DMS79 treated with DMSO at 0.1 percent for 48 hours (cell line): Measurements from ENCODE around the gene MED22.

ENCODE experiments used
- DNase-seq: peaks from one replicate; lab custom pipeline; 2025; lab: John Stamatoyannopoulos, UW

The MED22 gene

DNA sequence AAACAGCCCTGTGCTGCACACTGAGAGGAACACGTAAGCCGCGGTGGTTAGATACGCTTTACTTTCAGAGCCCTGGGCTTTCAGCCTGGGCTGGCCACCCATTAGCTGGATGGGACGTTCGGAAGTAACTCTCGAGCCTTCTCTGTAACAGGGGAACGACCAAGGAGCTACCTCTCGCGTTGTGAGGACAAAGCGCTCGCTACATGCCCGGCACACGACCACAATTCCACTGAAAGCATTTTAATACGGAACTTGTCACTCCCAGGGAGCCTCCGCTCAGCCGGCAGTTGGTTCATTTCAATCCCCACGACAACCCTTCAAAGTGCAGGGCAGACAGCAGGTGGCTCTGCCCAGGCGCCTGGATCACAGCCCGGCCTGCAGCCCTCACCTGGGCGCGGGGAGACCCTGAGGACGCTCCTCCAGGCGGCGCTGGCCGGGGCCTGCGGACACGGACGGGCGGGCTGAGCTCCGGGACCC lies 8.0 kb upstream of the MED22 start:
- no peak for DNase-seq

DNA sequence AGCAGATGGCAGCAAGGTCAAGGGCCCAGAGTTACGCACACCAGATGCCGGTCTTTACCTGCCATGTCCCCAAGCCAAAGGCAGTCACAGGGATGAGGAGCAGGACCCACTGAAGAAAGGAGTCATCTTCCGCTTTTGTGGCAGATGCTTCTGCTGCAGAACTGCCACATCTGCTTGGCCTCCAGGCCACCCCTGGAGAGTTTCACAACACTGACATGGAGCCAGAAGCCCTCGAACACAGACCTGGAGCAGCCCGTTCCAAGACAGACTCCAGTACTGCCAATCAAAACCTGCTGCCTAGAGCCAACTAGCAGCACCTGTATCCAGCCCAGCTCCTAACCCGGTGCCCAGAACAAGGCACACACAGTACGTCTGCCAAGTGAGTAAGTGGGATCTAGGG lies 6.8 kb upstream of the MED22 start:
- DNase-seq, result no peak

GRCh38 chr9:133353548-133353947 lies 5.6 kb upstream of the MED22 start:
- DNase-seq, result no peak

DNA sequence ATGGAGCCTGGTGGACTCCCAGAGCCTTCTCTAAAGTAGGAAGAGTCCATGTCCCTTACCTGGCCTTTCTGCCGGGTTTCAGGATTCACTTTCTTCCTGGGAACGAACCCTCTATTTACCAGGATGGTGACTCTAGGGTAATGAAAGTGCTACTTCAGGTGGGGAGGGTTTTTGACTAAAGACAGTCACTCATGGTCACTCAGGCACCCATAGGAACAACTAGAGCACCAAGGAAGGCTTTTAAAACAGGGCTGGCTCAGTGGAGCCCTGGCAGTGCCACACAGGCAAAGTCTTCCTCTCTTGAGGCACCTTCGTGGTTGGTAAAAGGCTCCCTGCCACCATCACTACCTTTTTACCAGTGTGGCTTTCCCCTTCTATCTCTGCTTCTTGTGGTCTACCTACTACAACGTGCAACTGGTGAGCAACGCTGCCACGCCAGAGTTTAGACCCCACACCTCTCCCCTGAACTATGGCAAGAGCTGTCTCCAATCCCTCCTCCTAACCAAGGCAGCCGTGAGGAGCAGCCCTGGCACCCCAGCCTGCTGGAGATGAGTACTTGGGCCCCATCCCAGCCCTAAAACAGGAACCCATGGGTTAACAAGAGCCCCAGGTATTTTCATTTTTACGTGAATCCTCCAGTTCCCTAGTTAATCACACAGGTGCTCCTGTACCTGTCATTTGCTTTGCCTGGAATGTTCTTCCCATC lies 4.9 kb upstream of the MED22 start:
- no peak for DNase-seq

DNA sequence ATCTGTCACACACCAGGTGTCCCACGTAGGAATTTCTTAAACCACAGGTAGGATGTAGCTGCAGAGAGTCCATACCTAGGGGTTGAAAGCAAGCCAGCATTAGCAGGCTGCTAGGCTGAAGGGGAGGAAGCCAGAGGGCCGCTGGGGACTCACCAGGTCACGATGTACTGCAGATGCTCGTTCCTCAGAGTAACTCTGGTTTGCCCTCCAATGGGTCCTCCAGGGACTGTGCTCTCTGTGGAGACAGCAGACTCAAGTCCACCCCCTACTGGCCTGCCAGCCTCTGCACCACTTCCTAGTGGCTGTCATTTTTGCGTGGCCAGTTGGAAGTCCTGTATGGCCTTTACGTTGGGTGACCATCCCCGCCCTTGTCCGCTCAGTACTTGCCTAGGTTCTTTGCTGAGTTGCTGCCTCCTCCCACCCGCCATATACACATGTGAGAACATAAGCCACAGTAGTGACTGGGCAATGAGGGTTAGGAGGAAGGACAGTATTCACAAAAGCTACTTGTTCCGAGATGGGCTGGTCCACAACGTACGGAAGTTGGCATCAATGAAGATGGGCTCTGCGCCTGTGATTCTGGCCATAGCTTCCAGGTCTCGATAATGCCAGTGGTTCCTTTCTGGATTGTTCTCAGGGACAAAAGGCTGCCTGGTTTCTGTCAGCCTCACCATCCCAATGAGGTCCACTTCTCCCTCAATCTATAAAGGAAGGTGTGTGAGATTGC lies 4.1 kb upstream of the MED22 start:
- no peak for DNase-seq

- DNase-seq, result no peak
Observed at GRCh38 chr9:133351526-133351907, 3.6 kb upstream of the MED22 start.

GRCh38 chr9:133349965-133350616 lies 2.2 kb upstream of the MED22 start:
- DNase-seq, result no peak

DNA sequence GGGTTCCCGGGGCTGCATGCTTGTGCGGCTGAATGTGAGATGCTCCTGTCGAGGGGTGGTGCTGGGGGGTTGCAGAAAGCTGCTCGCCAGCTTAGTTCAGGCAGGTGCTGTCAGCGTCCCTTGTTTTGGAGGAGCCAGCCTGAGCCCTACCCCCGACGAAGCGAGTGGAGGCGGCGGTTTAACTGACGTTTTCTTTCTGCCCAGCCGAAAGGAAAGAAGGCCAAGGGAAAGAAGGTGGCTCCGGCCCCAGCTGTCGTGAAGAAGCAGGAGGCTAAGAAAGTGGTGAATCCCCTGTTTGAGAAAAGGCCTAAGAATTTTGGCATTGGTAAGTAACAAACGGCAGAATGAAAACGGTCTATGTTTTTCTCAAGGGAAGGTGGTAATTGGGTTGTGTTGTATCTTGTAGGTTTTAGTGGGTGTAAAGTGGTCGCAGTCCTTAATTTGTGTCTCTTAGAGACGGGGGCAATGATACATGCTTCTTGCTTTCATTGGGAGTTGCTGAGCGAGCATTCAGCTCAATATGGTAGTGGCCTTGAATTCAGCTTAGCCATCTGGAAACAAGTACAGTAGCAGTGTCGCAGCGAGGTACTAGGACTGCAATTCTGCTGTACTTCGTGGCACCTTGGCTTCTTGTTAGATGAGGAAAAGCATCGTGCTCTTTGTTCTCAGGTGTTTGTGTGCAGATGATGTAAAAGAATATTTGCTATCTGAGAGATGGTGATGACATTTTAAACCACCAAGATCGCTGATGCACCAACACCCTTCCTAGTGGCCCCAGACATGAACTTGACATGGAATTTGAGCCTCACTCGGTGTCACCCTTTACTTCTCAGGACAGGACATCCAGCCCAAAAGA lies 1.0 kb upstream of the MED22 start:
- no peak for DNase-seq

GRCh38 chr9:133347515-133347984 lies 381 bp downstream of the MED22 start:
- peak; percentile 24 for DNase-seq

DNA sequence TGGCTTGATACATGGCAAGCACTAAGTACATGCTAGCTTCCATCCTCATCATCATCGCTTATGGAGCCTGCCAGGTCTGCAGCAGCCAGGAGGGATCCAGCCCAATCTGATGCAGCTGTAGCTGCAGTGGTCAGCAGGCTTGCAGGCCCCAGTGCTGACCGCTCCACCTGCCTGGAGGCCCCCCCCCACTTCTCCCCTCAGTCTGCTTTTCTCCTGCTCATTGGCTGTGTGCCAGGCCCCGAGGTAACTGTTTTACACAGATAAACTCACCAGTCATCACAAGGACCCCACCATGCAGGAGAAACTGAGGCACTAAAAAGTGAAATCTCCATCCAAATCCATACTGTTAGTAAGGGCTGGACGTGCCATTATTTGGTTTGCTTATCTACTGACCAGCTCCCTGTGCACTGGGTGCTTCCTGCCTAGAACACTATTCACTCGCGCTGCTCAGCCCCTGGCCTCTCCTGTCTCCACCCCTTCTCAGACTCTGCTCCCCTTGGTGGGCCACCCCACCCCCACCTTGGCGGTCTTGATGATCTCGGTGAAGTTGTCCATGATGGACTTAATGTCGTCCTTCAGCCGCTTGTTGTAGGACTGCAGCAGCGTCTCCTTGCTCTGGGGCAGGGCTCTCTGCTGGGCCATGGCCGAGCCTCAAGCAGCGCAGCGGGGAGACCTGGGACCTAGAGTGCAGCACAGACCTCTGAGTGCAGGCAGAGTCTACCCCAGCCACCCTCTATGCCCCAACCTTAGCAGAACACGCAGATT lies 1.7 kb downstream of the MED22 start:
- DNase-seq, result no peak

- DNase-seq, result no peak
Observed at GRCh38 chr9:133345596-133345995, 2.3 kb downstream of the MED22 start.

DNA sequence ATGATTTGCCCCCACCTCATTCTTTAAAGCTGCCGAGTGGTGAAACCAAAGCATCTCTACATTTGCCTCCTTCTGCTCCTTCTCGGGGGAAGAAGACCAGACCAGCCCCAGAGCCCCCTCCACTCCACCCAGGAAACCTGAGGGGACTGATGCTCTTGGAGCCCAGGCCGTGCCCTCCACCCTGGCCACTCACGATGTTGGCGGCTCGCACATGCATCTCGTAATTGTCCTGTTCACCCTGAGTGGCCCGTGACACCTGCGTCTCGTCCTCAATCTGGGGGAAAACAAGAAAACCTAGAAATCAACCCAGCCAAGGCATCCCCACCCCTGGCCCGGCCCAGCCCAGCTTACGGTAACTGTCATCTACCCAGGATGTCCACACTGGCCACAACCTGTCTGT lies 3.0 kb downstream of the MED22 start:
- DNase-seq, result no peak

GRCh38 chr9:133344071-133344470 lies 3.9 kb downstream of the MED22 start:
- no peak for DNase-seq

DNA sequence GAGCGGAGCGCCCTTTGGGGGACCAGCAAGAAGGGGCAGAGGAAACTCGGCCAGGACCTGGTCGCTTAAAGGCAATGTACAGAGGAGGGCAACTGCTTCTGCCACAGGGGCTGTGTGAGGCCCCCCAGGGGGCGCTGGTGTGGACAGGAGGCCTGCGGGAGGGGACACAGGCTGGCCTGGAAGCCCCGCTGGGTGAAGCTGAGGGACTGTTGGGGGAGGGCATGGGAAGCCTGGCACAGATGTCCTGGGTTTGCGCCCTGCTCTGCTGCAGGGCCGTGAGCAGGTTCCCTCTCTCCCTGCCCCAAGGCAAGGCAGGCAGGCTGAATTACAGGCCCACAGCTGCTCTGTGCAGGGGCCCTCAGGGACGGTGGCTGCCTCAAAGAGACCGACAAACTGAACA lies 5.4 kb downstream of the MED22 start:
- DNase-seq, result no peak

DNA sequence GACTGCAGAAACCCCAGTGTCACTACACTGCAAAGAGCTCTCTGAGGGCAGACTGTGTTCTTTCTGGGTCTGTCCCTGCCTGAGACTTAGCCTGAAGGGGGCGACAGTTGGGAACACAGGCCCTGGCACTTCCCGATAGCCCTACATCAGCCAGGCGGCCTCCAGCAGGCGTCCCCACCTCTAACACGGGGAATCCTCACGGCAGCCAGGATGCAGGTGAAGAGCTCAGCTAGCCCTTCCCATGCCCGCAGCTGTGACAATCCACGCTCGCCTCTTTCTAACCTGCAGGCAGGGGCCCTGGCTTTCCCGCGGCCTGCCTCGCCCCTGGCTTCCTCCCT lies 5.9 kb downstream of the MED22 start:
- no peak for DNase-seq

GRCh38 chr9:133341369-133342068 lies 6.4 kb downstream of the MED22 start:
- DNase-seq, result no peak

GRCh38 chr9:133340916-133341315 lies 7.0 kb downstream of the MED22 start:
- no peak for DNase-seq

- DNase-seq, result no peak
Observed at GRCh38 chr9:133340256-133340655, 7.7 kb downstream of the MED22 start.

GRCh38 chr9:133339641-133340040 lies 8.3 kb downstream of the MED22 start:
- DNase-seq, result no peak

DNA sequence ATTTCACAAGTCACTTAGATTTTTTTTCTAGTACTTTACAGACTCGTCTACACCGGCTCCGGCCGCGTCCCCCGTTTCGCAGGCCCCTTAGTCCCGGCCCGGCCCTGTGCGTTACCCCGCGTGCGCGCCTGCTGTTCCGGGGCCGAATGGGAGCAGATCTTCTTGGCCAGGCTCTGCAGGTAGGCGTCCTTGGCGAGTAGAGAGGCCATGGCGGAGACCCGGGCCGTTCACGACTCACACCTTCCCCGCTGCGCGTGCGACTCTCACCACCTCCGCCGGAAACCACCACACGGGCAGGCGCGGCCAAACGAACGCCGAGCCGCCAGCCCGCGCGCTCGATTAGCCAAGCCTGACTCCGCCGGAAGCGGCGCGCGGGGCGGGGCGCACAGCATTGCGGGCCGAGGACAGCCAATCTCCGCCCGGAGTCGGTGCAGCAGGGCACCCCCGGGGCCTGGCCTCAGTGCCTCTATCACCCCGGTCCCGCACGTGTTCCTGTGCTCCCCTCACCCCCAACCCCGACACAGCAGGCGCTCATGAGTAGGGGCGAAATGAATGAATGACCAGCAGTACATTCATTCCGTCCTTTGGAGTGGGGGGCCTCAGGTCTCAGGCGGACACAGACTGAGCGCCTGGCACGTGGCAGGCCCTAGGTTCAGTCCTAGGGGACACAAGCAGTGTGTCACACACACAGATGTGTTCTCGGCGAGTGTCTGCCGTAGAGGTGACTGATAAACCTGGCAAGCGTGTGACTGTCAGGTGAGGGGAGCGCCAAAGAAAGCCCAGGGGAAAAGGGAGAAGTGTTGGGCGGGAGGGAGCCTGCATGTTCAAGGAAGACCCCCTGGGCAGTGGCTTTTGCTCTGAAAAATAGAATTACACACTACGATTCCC lies 11.8 kb downstream of the MED22 start, which contains the start of gene SURF6:
Gene SURF6 (minus strand): TSS at position 265 of the 888 bp plus-strand sequence. CDS start 56 bp downstream, at position 209.
- peak; percentile 86 for DNase-seq
